ENCODE data around the gene IRS2.
A peak's percentile ranks its signal among the peaks of the same experiment; 100 is the strongest.

Gene IRS2

GRCh38 chr13:109802936-109803335 lies 16.6 kb upstream of the IRS2 start:
- H3K9me3 ChIP-seq (ENCODE audit: low read length), result no peaks in the 10 kb centered on the region
- H3K36me3 ChIP-seq (ENCODE audit: insufficient read depth, low read length), result no peaks in the 10 kb centered on the region
- H3K27ac ChIP-seq (ENCODE audit: low read depth, low read length), result no peak overlapping the region
- no peak overlapping the region for H3K4me3 ChIP-seq (ENCODE audit: low read depth in 1 of 2, low read length in 2 of 2)
- no peak overlapping the region for H3K9ac ChIP-seq (ENCODE audit: low read length)
- no peaks in the 10 kb centered on the region for H3K4me1 ChIP-seq (ENCODE audit: insufficient read depth, low read length)
- H3K27me3 ChIP-seq (ENCODE audit: control insufficient read depth in 1 of 2, insufficient read depth in 2 of 2, low read length in 2 of 2), result no peaks in the 10 kb centered on the region

DNA sequence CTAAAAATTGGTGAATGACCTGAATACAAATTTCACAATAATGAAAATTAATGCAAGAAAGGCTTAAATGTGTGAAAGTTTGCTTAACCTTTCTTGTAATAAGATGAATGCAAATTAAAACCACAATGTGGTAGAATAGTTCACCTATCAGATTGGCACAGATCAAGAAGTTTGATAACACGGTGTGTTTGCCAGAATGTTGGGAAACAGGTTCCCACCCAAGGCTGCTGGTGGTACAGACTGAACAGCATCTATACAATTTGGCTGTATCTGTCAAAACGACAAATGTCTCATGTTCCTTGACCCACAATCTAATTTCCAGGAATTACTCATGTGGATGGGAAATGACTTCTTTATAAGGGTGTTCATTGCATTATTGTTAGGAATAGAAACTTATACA lies 8.6 kb upstream of the IRS2 start:
- Histone ChIP-seq H3K9ac (ENCODE audit: low read length) (no peak overlapping the region), H3K27ac (ENCODE audit: low read depth, low read length) (no peak overlapping the region), H3K4me3 (ENCODE audit: low read depth in 1 of 2, low read length in 2 of 2) (no peak overlapping the region), H3K9me3 (ENCODE audit: low read length) (no peaks in the 10 kb centered on the region), H3K36me3 (ENCODE audit: insufficient read depth, low read length) (no peaks in the 10 kb centered on the region), H3K4me1 (ENCODE audit: insufficient read depth, low read length) (no peaks in the 10 kb centered on the region), H3K27me3 (ENCODE audit: control insufficient read depth in 1 of 2, insufficient read depth in 2 of 2, low read length in 2 of 2) (peaks cover 0 to 6% of the 10 kb centered on the region in 2 donors)

GRCh38 chr13:109794095-109794494 lies 7.7 kb upstream of the IRS2 start:
- H3K9me3 ChIP-seq (ENCODE audit: low read length), result no peaks in the 10 kb centered on the region
- H3K27ac ChIP-seq (ENCODE audit: low read depth, low read length), result no peak overlapping the region
- H3K4me3 ChIP-seq (ENCODE audit: low read depth in 1 of 2, low read length in 2 of 2), result no peak overlapping the region
- no peak overlapping the region for H3K9ac ChIP-seq (ENCODE audit: low read length)
- H3K36me3 ChIP-seq (ENCODE audit: insufficient read depth, low read length), result no peaks in the 10 kb centered on the region
- peaks cover under 1% of the 10 kb centered on the region for H3K4me1 ChIP-seq (ENCODE audit: insufficient read depth, low read length)
- H3K27me3 ChIP-seq (ENCODE audit: control insufficient read depth in 1 of 2, insufficient read depth in 2 of 2, low read length in 2 of 2), result peaks cover 0 to 6% of the 10 kb centered on the region in 2 donors

DNA sequence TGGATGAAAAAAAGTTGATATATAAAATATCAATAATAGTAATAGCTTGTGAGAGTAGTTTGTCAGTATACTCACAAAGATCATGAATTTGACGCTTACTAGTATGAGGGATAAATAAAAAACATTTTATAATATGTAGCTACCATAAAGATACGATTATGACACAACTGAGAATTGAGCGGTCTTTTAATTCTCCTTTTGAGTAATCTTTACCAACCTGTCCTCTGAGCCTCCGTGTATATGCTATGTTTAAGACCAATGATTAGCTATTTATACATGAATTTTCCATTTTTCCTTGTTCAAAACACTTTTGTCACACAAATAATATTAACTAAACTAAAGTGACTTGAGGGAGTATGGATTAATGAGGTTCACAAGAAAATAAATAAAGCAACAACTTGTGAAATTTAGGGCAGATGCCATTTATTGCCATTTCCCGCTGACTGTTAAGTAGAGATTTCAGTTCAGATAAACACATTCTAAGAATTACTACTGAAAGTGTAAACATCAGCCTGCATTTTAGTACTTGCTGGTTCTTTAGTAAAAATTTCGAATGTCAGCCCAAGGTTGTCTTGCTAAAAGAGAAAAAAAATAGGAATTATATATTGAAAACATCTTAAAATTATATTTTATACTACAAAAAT lies 6.2 kb upstream of the IRS2 start:
- Histone ChIP-seq H3K9me3 (ENCODE audit: low read length) (no peaks in the 10 kb centered on the region), H3K4me3 (ENCODE audit: low read depth in 1 of 2, low read length in 2 of 2) (no peak overlapping the region), H3K9ac (ENCODE audit: low read length) (no peak overlapping the region), H3K4me1 (ENCODE audit: insufficient read depth, low read length) (peaks cover 9% of the 10 kb centered on the region), H3K27ac (ENCODE audit: low read depth, low read length) (no peak overlapping the region), H3K27me3 (ENCODE audit: control insufficient read depth in 1 of 2, insufficient read depth in 2 of 2, low read length in 2 of 2) (peaks cover 0 to 6% of the 10 kb centered on the region in 2 donors), H3K36me3 (ENCODE audit: insufficient read depth, low read length) (no peaks in the 10 kb centered on the region)

- peaks cover 0 to 6% of the 10 kb centered on the region in 2 donors for H3K27me3 ChIP-seq (ENCODE audit: control insufficient read depth in 1 of 2, insufficient read depth in 2 of 2, low read length in 2 of 2)
Observed at GRCh38 chr13:109790942-109791605, 4.7 kb upstream of the IRS2 start.

DNA sequence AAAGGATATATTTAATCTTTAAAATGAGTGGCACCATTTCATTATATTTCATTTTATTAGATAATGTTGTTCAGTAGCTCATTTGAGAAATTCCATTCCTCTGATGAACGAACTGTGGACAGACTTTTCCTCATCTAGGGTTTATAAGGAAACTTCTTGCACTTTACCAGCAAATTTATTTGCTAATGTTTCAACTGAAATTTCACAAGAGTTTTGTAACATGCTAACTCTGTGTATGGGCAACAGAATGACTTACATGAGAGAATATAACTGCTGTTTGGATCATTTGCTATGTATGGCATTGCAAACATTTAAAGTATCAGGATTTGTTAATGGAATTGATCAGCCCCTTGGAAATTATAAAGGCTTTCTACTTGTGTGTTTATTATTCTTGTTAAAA lies 3.7 kb upstream of the IRS2 start:
- H3K27ac ChIP-seq (ENCODE audit: low read depth, low read length), result no peak overlapping the region
- H3K9me3 ChIP-seq (ENCODE audit: low read length), result no peaks in the 10 kb centered on the region
- H3K9ac ChIP-seq (ENCODE audit: low read length), result no peak overlapping the region
- H3K4me1 ChIP-seq (ENCODE audit: insufficient read depth, low read length), result peaks cover 9% of the 10 kb centered on the region
- H3K36me3 ChIP-seq (ENCODE audit: insufficient read depth, low read length), result no peaks in the 10 kb centered on the region
- H3K27me3 ChIP-seq (ENCODE audit: control insufficient read depth in 1 of 2, insufficient read depth in 2 of 2, low read length in 2 of 2), result peaks cover 0 to 6% of the 10 kb centered on the region in 2 donors
- H3K4me3 ChIP-seq (ENCODE audit: low read depth in 1 of 2, low read length in 2 of 2), result no peak overlapping the region

More at GRCh38 chr13:109790942-109791605, 4.7 kb upstream of the IRS2 start:
- Histone ChIP-seq H3K27ac (ENCODE audit: low read depth, low read length) (no peak overlapping the region), H3K4me3 (ENCODE audit: low read depth in 1 of 2, low read length in 2 of 2) (no peak overlapping the region), H3K4me1 (ENCODE audit: insufficient read depth, low read length) (peaks cover 9% of the 10 kb centered on the region), H3K36me3 (ENCODE audit: insufficient read depth, low read length) (no peaks in the 10 kb centered on the region), H3K9me3 (ENCODE audit: low read length) (no peaks in the 10 kb centered on the region), H3K9ac (ENCODE audit: low read length) (no peak overlapping the region)

GRCh38 chr13:109789262-109789661 lies 2.9 kb upstream of the IRS2 start:
- Histone ChIP-seq H3K27me3 (ENCODE audit: control insufficient read depth in 1 of 2, insufficient read depth in 2 of 2, low read length in 2 of 2) (peaks cover 0 to 6% of the 10 kb centered on the region in 2 donors), H3K36me3 (ENCODE audit: insufficient read depth, low read length) (no peaks in the 10 kb centered on the region), H3K4me3 (ENCODE audit: low read depth in 1 of 2, low read length in 2 of 2) (no peak overlapping the region), H3K9me3 (ENCODE audit: low read length) (no peaks in the 10 kb centered on the region), H3K4me1 (ENCODE audit: insufficient read depth, low read length) (peaks cover 9% of the 10 kb centered on the region), H3K27ac (ENCODE audit: low read depth, low read length) (no peak overlapping the region), H3K9ac (ENCODE audit: low read length) (no peak overlapping the region)

- Histone ChIP-seq H3K4me1 (ENCODE audit: insufficient read depth, low read length) (peaks cover 9% of the 10 kb centered on the region), H3K36me3 (ENCODE audit: insufficient read depth, low read length) (peaks cover under 1% of the 10 kb centered on the region), H3K27me3 (ENCODE audit: control insufficient read depth in 1 of 2, insufficient read depth in 2 of 2, low read length in 2 of 2) (no peaks in the 10 kb centered on the region), H3K27ac (ENCODE audit: low read depth, low read length) (peak overlapping the region; percentile 9), H3K9me3 (ENCODE audit: low read length) (no peaks in the 10 kb centered on the region), H3K4me3 (ENCODE audit: low read depth in 1 of 2, low read length in 2 of 2) (no peak overlapping the region), H3K9ac (ENCODE audit: low read length) (no peak overlapping the region)
Observed at GRCh38 chr13:109788372-109789111, 2.2 kb upstream of the IRS2 start.

- Histone ChIP-seq H3K4me1 (ENCODE audit: insufficient read depth, low read length) (peaks cover 9% of the 10 kb centered on the region), H3K4me3 (ENCODE audit: low read depth in 1 of 2, low read length in 2 of 2) (peak overlapping the region; percentile 58 to 67), H3K27me3 (ENCODE audit: control insufficient read depth in 1 of 2, insufficient read depth in 2 of 2, low read length in 2 of 2) (no peaks in the 10 kb centered on the region), H3K9ac (ENCODE audit: low read length) (peak overlapping the region; percentile 57), H3K9me3 (ENCODE audit: low read length) (no peaks in the 10 kb centered on the region), H3K36me3 (ENCODE audit: insufficient read depth, low read length) (peaks cover 4% of the 10 kb centered on the region), H3K27ac (ENCODE audit: low read depth, low read length) (peak overlapping the region; percentile 71)
Observed at GRCh38 chr13:109787135-109787954, 962 bp upstream of the IRS2 start.

- Histone ChIP-seq H3K36me3 (ENCODE audit: insufficient read depth, low read length) (peaks cover 4% of the 10 kb centered on the region), H3K27ac (ENCODE audit: low read depth, low read length) (peak overlapping the region; percentile 82), H3K4me1 (ENCODE audit: insufficient read depth, low read length) (peaks cover 12% of the 10 kb centered on the region), H3K9me3 (ENCODE audit: low read length) (no peaks in the 10 kb centered on the region), H3K27me3 (ENCODE audit: control insufficient read depth in 1 of 2, insufficient read depth in 2 of 2, low read length in 2 of 2) (no peaks in the 10 kb centered on the region), H3K4me3 (ENCODE audit: low read depth in 1 of 2, low read length in 2 of 2) (peak overlapping the region; percentile 55 to 63), H3K9ac (ENCODE audit: low read length) (no peak overlapping the region)
Observed at GRCh38 chr13:109785892-109786450, 412 bp downstream of the IRS2 start.
